Heart right ventricle (tissue), 16 donors: ENCODE data around the gene CDH23. TPM values are rescaled to one million over a fixed set of nuclear protein-coding genes. Genes with fewer than 3 reads are reported as not detected.

Experiments
- ATAC-seq, 8 donors: fragments of 200-7000 bp; cut with Tn5 transposase; one replicate each; pipeline ENCODE4 v1.9.1; 2020; ENCODE audit warnings: mild to moderate bottlenecking in 8 of 8, moderate library complexity in 8 of 8, moderate number of reproducible peaks in 1 of 8
- DNase-seq, 2 donors: peaks; one replicate each; pipeline ENCODE4 v3.0.0-alpha.2; 2020
- H3K27ac ChIP-seq, 10 donors: fragments of 200-600 bp; sonication (generic) in 2 of 10; one replicate each; pipeline versions ENCODE4 v1.5.0 to v1.8.0; 2020 to 2022; ENCODE audit warnings: mild to moderate bottlenecking in 3 of 10
- H3K27me3 ChIP-seq, 7 donors: fragments of 200-600 bp; one replicate each; pipeline ENCODE4 v1.8.0; 2021 to 2022; ENCODE audit warnings: mild to moderate bottlenecking in 2 of 7
- H3K36me3 ChIP-seq, 9 donors: fragments of 200-600 bp; sonication (generic) in 1 of 9; one replicate each; pipeline versions ENCODE4 v1.5.0 to v1.8.0; 2020 to 2022; ENCODE audit warnings: mild to moderate bottlenecking in 2 of 9
- H3K4me1 ChIP-seq, 9 donors: fragments of 200-600 bp; sonication (generic) in 1 of 9; one replicate each; pipeline versions ENCODE4 v1.5.0 to v1.8.0; 2020 to 2022; ENCODE audit warnings: mild to moderate bottlenecking in 4 of 9
- H3K4me3 ChIP-seq, 10 donors: fragments of 200-600 bp; sonication (generic) in 2 of 10; one replicate each; pipeline versions ENCODE4 v1.5.0 to v1.8.0; 2020 to 2022; ENCODE audit warnings: mild to moderate bottlenecking in 7 of 10, moderate library complexity in 2 of 10
- H3K9me3 ChIP-seq, 11 donors: fragments of 200-600 bp in 10 of 11; sonication (generic) in 2 of 11; one replicate each; pipeline versions ENCODE4 v1.5.0 to v1.8.0; 2013 to 2022; ENCODE audit warnings: mild to moderate bottlenecking in 2 of 11, control low read depth in 1 of 11, moderate library complexity in 1 of 11
- WGBS, 2 donors: extraction: QIAGEN DNeasy Blood & Tissue Kit; methylation state at CpG; one replicate each; pipeline ENCODE4 v1.1.7; 2013; ENCODE audit warnings: inconsistent platforms in 1 of 2; 5-methylcytosine and 5-hydroxymethylcytosine counted together
- intact Hi-C, 10 donors: fragments of 100-400 bp; cut with DNase I; formaldehyde crosslinking; loops; one replicate each; pipeline versions ENCODE4 v1.11.1 to v1.14.2; 2022
- polyA plus RNA-seq, 2 donors: library from polyadenylated mRNA; stranded (reverse); fragments of 200-250 nt; gene quantifications; one replicate each; pipeline ENCODE4 v1.2.3, GENCODE V29; 2013
- total RNA-seq, 10 donors: library from RNA; stranded (reverse); fragmentation: NEBNext Ultra II Directional in 3 of 10; extraction: Animal tissue kit (Norgen Biotek cat#: 25700) in 3 of 10; gene quantifications; one replicate each; pipeline versions ENCODE4 v1.2.1 to v1.2.4, GENCODE V29; 2021 to 2023
- TF ChIP-seq, protein P1 (sequence below), 9 donors: fragments of 200-600 bp; sonication (generic) in 2 of 9; IDR thresholded peaks; one replicate each; pipeline versions ENCODE4 v1.5.0 to v1.8.0; 2021 to 2022; ENCODE audit warnings: antibody characterized with exemption in 9 of 9, mild to moderate bottlenecking in 5 of 9, moderate library complexity in 1 of 9
- donor health status: Arrhythmogenic right ventricular cardiomyopathy.
- donor health status: ischemic (EF 13 %, LVEDD 7.1; RV severe dilation, severe dysfunction).
- donor health status: healthy with polysubstance abuse.
- donor health status: DM: no; HTN: yes; CAD: no.
- donor health status: DM: no; HTN: no; CAD: no.
- donor health status: ischemic (EF 25% LVEDD 6.9; RV normal size, moderate dysfunction).
- donor health status: ischemic (EF 25% LVEDD 5.7; RV mildly dilated, moderate dysfunction).
- donor health status: healthy.
- donor health status: DM: yes; HTN: yes; CAD: no.
- donor health status: Ischemic cardiomyopathy.
- donor health status: ischemic (EF 35%, LVEDD 5.7; RV mildly dilated, moderate dysfunction).
- donor health status: nonischemic (EF 11% LVEDD 7.7; RV severe dilation, severe dysfunction).
- donor health status: DM: yes; HTN: yes; CAD: no.
- donor health status: PGD.
- donor health status: ischemic (EF 29% LVEDD 5.4; RV normal size, mild dysfunction).
- donor health status: nonischemic (EF 23%, LVEDD 6.1; RV moderate dilation, normal function).

The CDH23 gene
- total and polyA plus RNA-seq, 12 donors = 1.1 to 7.7 (median 4.6) TPM

DNA sequence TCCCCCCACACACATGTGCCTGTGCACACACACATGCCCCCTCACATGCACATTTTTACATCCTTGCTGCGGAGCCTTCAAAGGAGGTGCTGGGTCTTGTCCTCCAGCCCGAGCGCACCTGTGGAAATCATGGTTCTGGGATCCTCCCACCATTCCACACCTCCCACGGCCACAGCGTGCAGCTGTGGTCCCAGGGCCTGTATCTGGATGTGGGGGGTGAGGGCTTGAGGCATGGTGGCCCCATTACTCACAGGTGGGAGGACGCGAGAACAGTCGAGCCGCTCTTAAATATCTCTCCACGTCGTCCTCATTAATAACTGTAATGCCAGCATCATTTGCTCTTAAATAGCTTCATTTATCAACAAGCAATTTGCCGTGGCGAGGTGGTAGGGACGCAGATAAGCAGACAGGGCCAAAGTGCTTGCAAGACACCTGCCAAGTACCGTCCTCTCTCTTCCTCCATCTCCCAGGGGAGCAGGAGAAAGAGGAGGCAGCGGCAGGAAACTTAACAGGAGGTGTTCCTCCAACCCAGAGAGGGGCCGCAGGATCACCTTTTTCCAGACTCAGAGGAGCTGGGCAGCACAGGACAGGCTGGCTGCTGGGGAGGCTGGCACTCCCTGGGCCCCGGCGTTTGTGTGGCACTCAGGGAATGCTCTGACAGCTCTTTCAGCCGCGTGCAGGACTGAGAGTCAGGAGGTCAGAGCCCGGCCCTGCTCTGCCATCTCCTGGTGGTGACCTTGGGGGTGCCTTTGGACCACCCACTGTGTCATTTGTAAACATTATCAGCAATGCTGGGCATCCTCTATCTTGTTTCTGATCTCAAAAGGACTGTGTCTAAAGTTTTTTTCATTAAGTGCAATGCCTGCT, 87.4 kb downstream of the CDH23 start:
- Histone ChIP-seq H3K9me3 (peaks cover 0 to 15% (median 5%) of the 10 kb centered on the region in 11 donors), H3K27ac (no peak overlapping the region), H3K4me1 (peaks cover 0 to 11% (median 7%) of the 10 kb centered on the region in 9 donors), H3K4me3 (no peak overlapping the region), H3K36me3 (no peaks in the 10 kb centered on the region), H3K27me3 (no peaks in the 10 kb centered on the region)
- 47% methylated on average over 22 of the region's 22 CpGs for WGBS, 2 donors
- peak in 1 of 2 donors; percentile 48 for DNase-seq
- TF ChIP-seq, protein P1, sequence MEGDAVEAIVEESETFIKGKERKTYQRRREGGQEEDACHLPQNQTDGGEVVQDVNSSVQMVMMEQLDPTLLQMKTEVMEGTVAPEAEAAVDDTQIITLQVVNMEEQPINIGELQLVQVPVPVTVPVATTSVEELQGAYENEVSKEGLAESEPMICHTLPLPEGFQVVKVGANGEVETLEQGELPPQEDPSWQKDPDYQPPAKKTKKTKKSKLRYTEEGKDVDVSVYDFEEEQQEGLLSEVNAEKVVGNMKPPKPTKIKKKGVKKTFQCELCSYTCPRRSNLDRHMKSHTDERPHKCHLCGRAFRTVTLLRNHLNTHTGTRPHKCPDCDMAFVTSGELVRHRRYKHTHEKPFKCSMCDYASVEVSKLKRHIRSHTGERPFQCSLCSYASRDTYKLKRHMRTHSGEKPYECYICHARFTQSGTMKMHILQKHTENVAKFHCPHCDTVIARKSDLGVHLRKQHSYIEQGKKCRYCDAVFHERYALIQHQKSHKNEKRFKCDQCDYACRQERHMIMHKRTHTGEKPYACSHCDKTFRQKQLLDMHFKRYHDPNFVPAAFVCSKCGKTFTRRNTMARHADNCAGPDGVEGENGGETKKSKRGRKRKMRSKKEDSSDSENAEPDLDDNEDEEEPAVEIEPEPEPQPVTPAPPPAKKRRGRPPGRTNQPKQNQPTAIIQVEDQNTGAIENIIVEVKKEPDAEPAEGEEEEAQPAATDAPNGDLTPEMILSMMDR (IDR thresholded peaks at IDR 0.05) = peak in 8 of 9 donors; percentile 11 to 52 (median 42)
- intact Hi-C loops = loop anchor here in 7 of 10 donors (1.0 to 10.0 kb wide), 7 partner anchors 86 to 211 kb away; partner anchors contain the start of genes CDH23 (in 3 of the 7) and SLC29A3 (in 1 of the 7)
- ATAC-seq = peak; percentile 47 to 89 (median 78)

DNA sequence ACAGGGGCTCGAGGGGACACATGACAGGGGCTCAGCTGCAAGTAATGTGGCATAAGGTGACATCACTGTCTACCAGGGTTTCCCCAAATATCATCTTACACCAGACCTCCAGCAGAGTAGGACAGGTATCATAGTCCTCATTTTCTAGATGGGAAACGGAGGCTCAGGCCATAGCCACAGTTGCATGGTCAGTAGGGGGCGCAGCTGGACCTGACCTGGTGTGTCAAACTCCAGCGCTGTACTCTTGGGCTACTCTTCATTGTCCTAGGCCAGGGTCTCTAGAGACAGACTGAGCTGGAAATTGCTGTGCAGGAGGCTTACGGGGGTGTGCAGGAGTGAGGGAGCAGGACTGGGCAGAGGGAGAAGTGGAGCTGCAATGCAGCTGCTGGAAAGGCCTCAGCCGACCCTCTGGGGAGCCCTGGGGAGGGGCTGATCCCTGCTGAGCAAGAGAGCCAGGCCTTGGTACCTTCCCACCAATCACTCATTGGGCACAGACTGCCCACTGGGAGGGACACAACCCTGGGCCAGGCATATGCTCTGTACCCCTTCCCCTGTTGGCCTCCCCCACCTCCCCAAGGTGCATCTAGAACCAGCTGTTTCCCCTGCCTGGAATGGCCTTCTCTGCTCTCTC, 89.9 kb downstream of the CDH23 start:
- DNase-seq = peak in 1 of 2 donors; percentile 54
- Histone ChIP-seq H3K4me3 (no peak overlapping the region), H3K9me3 (peaks cover 0 to 23% (median 7%) of the 10 kb centered on the region in 11 donors), H3K27ac (no peak overlapping the region), H3K27me3 (no peaks in the 10 kb centered on the region), H3K36me3 (no peaks in the 10 kb centered on the region), H3K4me1 (peaks cover 0 to 9% (median 7%) of the 10 kb centered on the region in 9 donors)
- TF ChIP-seq, protein P1 (IDR thresholded peaks at IDR 0.05) = peak; percentile 21 to 67 (median 55)
- intact Hi-C loops = loop anchor here in 6 of 10 donors (5.0 to 10.0 kb wide), 7 partner anchors 81 to 208 kb away; partner anchors contain the start of genes CDH23 (in 2 of the 6) and SLC29A3 (in 1 of the 6)
- WGBS, 2 donors = 49 to 54% methylated on average over 6 of the region's 6 CpGs
- peak in 7 of 8 donors; percentile 42 to 68 (median 55) for ATAC-seq

DNA sequence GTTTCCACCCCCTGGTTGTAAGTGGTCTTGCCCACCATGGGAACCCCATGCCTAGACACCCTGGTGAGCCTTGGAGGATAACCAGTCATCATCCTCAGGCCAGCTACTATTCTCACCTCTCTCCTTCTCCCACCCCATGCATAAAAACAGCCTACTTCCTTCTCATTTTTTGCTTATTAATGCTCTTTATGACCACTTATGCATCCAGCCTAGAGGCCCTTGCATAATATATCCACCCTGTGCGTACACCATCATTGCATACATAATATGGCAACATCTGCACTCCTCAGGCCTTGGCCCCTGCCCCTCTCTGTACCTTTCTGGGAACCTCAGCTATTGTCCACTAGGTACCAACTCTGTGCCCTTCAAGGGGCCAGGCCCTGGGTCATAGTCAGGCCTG, 91.0 kb downstream of the CDH23 start:
- no peaks in the 10 kb centered on the region for H3K36me3 ChIP-seq
- peaks cover 0 to 9% (median 7%) of the 10 kb centered on the region in 9 donors for H3K4me1 ChIP-seq
- intact Hi-C loops = loop anchor here in 6 of 10 donors (5.0 to 10.0 kb wide), 7 partner anchors 80 to 207 kb away; partner anchors contain the start of genes CDH23 (in 2 of the 6) and SLC29A3 (in 1 of the 6)
- no peaks in the 10 kb centered on the region for H3K27me3 ChIP-seq
- peaks cover 0 to 23% (median 7%) of the 10 kb centered on the region in 11 donors for H3K9me3 ChIP-seq
- ATAC-seq (no peak), DNase-seq (no peak)
- H3K27ac ChIP-seq = no peak overlapping the region
- no peak overlapping the region for H3K4me3 ChIP-seq
- 90 to 96% methylated on average over 1 of the region's 1 CpG for WGBS, 2 donors
- TF ChIP-seq, protein P1 (IDR thresholded peaks at IDR 0.05) = no peak

DNA sequence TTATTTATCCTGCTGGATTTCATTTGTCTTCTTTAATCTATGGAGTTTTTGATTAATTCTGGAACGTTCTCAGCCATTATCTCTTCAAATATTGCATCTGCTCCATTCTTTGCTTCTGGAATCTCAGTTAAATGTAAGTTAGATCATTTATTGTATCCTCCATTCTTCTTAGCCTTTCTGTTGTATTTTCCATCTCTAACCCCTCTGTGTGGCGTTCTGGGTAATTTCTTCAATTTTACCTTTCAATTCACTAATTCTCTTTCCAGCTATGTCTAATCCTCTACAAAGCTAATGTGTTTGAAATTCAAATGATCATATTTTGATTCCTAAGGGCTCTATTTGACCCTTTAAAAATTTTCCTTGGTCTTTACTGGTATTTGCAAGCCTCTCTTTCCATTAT, 92.4 kb downstream of the CDH23 start:
- no peak for ATAC-seq

More for the DNA sequence above, 92.4 kb downstream of the CDH23 start:
- DNase-seq = no peak
- no peaks in the 10 kb centered on the region for H3K27me3 ChIP-seq
- H3K27ac ChIP-seq = no peak overlapping the region
- intact Hi-C loops = loop anchor here in 6 of 10 donors (5.0 to 10.0 kb wide), 7 partner anchors 78 to 206 kb away; partner anchors contain the start of genes CDH23 (in 2 of the 6) and SLC29A3 (in 1 of the 6)
- 96% methylated on average over 2 of the region's 2 CpGs for WGBS, 2 donors
- TF ChIP-seq, protein P1 (IDR thresholded peaks at IDR 0.05) = no peak
- H3K36me3 ChIP-seq = no peaks in the 10 kb centered on the region
- peaks cover 0 to 23% (median 7%) of the 10 kb centered on the region in 11 donors for H3K9me3 ChIP-seq
- H3K4me1 ChIP-seq = peaks cover 0 to 6% (median 5%) of the 10 kb centered on the region in 9 donors
- no peak overlapping the region for H3K4me3 ChIP-seq
